Activated CD8-positive, alpha-beta memory T cell treated with anti-CD3 and anti-CD28 coated beads for 4 hours (primary cell): Measurements from ENCODE around the gene DPP4.
"Not testable (repeated sequence)": the region's sequence is repeated elsewhere in the genome, so short reads cannot be mapped to it uniquely, and the experiment has no call there.

Experiments used
- DNase-seq, 2 donors: peaks; one replicate each; pipeline ENCODE4 v3.0.0-alpha.2; 2020; ENCODE audit warnings: low read depth in 2 of 2

Gene DPP4

DNA sequence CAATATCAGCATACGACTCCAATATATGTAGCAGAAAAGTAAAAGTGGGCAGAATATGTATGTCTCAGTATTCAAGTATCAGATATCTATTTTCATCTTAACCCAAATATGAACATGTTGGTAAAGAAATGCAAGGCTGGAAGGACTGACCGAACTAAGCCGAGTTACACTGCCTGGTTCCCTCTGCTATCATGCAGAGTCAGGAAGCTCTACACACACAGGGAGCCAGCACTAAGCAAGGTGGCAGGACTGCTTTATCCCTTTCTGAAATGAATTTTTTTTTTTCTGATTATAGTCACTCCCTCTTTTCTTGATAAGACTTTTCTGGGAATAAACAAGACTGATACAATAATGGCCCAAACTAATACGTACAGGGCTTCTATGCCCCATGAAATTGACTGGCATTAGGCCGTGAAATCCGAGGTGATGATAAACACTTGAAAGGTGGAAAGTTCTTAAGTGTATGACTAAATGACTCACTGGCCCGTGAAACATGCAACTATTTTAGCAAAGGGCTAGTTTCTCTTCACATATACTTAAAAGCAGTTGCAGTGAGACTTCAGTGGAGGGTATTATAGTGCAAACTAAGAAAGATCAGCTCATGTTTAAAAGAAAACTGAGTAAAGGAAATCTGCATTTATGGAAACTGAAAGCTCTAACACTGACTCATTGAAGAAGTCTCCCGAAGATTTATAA lies 14.9 kb downstream of the DPP4 start:
- no peak for DNase-seq

DNA sequence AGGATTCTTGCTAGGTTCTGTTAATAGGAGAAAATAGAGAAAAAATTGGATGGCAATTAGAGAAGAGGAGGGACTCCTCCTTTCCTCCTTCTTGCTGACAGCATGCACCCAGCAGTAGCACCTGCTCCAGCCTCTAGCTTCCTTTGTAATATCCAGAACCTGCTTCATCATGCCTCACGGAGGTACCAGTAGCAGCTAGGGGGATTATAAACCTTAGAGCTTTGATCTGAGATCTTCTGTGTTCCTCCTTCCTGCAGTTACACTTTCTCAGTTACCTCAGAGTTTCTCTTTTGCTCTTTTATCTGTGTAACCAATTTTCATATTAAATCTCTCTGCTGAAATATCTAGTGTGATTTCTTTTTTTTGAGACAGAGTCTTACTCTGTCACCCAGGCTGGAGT lies 16.6 kb downstream of the DPP4 start:
- DNase-seq = no peak

DNA sequence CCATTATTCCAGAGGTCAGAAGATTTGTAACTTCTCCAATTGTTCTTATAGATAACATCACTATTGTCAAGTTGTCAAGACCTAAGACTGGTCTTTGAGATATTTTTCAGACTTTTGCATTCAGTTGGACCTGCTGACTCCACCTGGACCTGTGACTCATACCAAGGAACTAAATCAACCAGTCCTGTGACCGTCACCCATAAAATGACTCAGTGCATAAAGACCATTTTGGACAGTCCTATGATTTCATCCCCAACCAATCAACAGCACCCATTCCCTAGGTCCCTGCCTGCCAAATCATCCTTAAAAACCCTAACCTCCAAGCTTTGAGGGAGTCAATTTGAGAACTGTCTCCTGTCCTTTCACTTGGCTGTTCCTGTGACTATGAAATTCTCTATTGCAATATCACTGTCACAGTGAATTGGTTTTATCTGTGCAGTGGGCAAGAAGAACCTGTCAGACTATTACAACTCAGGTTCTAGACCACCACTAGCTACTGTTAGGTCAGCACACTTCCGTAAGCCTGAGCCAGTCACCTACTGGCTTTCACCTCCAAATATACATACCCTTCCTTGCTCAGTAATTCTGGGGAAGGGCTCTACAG lies 17.1 kb downstream of the DPP4 start:
- no peak for DNase-seq

DNA sequence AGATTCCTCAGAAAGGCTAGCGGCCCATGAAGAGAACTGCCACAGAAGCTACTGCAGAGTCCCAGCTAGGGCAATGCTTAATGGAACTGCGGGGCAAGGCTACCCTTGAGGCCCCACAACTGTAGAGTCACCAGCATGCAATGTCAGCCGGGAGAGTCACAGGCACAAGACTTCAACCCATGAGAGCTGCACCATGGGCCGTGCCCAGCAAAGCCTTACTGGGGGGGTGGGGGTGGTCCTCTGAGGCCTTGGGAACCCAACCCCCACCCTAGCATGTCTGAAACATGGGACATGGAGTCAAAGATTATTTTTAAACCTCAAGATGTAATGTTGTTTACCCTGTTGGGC lies 20.2 kb downstream of the DPP4 start:
- no peak for DNase-seq

DNA sequence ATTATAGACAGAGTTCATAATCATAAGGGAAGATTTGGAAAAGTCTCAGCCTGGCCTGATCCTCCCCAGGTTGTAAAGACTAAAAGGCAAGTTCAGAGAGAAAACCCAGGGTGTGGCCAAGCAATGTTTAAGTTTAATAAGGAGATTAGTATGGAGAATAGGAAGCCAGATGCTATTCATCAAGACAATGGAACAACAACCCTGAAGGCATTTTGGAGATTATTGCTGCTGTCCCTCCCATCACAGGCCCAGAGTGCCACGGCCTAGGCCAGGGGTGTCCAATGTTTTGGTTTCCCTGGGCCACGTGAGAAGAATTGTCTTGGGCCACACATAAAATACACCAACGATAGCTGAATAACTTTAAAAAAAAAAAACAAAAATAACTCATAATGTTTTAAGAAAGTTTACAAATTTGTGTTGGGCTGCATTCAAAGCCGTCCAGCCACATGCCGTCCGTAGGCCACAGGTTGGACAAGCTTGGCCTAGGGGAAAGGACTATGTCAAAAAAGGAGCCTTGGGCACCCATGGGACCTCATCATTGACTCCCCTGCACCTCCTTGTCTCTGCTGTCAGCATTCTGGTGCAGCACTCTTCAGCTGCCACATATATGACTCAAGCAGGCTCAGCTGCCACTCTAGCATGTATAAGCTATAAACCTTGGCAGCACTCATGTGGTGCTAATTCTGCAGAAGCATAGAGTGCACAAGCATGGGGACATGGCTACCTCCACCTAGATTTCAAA lies 20.8 kb downstream of the DPP4 start:
- no peak for DNase-seq

DNA sequence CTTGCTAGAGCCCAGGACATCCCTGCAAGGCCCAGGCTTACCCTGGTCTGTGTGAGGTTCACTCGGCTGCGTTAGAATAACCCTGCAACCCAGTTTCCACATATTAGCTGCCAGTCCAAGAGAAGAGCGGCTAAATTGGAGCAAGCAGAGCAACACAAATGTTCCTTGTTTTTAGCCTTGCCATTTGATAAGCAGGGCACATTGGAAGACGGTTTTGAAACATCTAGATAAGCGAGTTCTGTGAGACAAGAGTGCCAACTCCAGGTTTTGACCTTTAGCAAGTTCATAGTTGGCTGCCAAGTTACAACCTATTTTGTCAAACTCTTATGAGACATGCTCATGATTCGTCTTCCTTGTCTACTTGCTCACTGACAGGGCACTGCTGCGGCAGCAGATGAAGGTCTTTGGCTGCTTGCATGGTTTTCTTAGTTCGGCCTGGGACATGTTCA lies 23.5 kb downstream of the DPP4 start:
- DNase-seq = no peak

DNA sequence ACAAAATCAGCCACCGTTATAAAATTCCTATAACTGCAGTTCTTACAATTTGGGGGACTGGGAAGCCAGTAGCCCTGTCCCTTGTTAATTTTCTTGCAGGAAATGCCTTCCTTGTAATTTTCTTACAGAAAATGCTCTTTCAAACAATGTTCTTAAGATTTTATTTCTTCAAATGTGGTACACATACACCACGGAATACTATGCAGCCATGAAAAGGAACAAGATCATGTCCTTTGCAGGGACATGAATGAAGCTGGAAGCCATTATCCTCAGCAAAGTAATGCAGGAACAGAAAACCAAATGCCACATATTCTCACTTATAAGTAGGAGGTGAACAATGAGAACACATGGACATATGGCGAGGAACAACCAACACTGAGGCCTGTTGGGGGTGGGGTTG lies 24.9 kb downstream of the DPP4 start:
- not testable (repeated sequence) for DNase-seq

DNA sequence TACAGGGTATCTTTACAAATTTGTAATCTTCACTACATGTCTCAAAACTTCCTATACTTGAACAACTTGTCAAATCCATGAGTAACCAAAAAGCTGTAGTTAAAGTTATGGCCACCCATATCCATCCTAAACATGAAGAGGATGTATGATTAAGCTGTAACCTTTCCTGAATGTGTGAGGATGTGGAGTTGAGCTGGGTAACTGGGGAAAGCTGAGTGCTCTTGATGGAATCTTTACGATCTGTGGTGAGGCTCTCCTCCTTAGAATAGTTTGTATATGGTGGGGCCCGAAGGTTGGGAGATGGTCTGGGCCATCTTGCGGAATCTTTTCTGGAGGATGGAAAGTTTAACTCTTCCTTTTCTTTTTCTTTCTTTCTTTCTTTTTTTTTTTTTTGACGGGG lies 29.4 kb downstream of the DPP4 start:
- DNase-seq = no peak

DNA sequence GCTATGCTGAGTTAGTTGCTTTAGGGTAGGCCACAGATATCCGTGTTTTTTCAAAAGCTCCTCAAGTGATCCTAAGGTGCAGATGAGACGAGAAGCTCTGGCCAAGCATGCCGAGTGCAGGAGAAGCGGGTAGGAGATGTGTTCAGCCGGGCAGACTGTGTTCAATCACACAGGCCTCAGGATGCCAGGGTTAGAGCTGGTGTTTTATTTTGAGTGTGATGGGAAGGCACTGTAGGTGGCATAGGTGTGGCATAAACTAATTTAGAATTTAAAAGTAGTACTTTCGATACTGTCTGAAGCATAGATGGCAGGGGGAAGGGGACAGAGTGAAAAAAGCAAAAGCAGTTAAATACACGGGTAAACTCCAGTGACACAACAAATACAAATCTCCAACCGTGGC lies 30.9 kb downstream of the DPP4 start:
- DNase-seq = no peak

DNA sequence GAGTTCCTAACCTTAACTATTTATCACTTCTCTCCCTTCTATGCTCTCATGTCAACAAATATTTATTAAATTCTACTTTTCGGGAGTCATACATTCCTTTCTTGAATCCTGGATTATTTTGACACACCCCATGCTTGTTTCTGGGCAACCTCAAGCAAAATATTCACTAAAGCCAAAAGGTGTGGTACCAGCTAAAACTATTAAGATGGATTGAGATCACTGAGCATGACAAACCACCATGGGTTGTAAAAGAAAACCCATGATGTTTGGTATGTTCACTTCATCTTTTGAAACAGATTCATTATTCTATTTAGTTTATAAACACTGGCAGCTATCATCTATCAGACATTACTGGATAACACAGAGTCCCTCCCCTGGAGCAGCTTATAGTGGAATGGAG lies 32.5 kb downstream of the DPP4 start:
- DNase-seq = no peak

DNA sequence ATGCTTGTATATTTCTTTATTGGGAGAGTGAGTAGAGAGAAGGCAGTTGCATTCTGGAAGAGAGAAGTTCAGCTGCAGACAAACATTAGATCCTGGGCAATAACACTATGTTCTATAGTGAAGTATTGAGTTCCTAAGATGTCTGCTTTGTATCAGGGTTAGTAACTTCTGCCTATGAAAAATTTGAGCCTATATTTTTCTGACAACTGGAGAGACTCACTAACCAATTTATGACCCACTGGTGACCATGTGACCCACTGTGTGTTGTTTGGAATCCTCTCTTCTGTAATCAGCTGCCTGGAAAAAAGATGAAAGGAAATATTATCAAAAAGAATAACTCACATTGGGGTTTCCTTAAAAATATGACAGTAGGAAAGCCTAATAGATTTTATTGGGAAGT lies 35.3 kb downstream of the DPP4 start:
- DNase-seq = no peak

DNA sequence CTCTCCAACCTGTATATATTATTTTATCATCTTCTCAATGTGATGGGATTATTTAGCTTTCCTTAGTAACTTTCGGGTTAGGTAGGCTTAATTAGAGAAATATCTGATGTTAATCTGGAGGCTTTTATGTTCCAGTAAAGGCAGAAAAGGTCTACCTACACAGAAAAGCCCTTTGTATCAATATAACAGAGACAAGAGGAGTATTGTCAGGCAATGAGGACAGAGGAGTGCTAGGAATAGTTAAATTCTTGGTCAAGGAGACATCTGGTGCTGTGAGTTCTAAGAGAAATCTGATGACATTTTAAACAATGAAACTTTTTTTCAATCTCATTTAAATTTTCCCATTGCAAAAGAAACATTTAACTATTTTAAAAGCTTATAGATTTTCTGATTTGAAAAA lies 36.1 kb downstream of the DPP4 start:
- DNase-seq = no peak

DNA sequence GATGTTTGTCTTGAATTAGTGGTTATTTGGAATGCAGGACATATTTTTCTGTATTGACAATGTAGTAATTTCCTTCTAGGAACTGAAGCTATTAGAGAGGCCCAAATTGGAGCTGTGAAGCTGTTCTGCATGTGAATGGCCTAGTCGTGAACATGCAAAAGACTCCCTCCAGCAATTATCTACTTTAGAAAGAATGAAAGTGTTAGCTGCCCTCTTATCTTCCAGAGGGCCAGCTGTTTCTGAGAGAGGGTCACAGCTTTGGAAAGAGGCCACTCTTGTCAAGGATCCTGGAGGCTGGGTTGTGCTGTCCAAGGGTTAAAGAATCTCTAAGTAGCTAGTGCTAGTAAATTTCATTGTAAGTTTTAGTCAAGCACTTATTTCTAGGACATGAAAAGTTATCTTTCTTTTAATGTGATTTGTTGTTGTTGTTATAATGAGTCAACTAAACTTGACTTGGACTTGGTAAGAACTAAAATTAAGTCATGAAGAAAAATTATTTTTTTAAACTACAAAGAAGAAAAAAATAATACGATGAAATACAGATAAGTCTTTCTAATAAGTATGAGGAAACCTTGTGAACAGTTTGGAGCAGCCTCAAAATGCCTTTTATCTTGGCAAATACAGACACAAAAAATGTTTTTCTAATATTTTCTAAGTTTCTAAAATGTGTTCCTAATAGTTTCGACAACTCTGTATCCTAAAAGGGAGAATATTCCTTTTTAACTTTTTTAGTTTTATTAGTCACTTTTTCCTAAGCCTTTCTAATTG lies 36.8 kb downstream of the DPP4 start:
- no peak for DNase-seq

DNA sequence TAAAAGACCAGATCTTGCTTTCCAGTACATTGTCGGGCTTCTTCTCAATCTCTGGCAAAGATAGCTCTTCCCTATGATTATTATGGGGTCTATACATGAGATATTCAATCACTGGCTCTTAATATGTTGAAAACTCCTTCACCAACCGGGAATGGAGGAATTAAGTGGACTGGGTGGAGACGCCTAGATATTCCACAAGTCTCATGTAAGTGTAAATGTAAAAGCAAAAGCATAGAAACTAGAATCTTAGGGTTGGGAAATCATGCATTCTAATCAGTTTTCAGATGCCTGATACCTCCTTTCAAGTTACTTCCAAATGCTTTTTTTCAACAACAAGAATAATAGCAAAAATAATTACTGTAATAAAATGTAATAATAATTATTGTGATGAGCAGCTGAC lies 38.0 kb downstream of the DPP4 start:
- DNase-seq = no peak

DNA sequence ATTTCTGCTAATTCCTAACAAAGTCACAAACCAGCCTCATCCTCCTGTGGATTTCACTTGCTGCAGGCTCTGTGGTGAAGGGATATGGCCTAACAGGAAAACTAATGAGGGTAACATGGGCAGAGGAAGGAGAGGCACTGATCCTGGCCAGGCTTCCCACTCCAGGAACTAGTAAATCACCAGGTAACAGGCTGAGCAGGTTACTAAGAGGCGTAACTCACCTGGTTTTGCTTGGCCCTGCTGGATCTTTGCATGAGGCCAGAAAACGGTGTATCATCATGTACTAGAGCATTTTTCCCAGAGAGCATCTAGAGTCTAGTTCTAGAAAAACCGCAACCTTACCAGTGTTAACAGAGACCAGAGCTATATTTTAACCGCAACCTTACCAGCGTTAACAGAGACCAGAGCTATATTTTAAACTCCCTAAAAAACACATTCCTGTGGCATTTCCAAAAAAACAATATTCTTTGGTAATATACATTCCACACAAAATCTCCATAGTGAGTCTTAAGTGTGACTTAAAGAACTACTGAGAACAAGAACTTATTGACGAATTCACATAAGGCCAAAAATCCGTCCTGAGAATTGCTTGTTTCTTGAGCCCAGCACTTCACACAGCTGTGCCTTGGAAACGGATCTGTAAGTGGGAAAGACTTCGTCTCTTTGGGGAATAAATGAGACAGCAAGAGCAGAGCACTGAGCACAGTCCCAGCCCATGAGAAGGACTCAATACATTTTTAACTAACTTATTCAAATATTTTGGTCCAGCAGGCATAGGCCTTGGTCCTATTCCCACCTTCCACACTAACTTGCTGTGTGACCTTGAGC lies 43.4 kb downstream of the DPP4 start:
- no peak for DNase-seq

DNA sequence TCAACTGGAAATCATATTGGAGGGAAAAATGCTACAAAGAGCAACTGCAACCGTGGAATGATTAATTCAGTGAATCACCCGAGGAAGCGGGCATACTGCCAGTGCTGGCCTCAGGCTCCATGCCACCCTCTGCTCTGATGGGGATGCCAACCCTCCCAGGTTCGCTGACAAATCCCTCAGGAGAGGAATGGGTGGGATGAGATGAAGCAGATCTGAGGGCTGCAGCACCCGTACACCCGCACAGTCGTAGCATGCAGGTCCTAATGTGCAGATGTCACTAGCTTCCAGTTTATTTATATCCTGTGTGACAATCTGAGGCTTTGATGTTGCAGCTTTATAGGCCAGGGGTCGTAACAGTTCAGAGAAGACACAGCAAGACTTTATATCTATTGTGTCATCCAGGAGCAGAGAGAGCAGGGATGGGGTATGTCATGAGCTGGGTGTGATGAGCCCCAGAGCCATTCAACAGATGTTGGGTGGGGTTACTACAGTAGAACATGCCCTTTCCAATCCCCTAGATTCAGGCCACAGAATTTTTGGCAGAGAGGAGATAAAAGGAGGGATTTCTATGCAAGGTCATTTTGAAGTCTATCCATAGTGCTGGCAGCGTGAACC lies 44.6 kb downstream of the DPP4 start:
- no peak for DNase-seq

DNA sequence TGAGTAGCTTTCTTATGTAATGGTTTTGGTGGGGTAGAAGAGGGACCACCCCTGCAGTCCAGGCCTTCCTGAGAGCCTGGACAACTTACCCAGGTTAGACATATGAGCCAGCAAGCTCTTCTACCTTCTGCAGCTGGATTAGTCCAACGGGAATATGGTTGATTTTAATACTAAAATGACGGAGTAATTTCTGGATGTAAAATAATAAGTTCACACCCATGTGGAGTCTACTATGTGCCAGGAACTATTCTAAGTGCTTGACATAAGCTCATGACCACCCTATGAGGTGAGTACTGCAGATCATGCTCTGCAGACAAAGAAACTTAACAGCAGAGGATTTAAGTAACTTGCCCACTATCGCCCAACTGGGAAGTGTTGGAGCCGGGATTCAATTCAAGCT lies 45.5 kb downstream of the DPP4 start:
- no peak for DNase-seq

DNA sequence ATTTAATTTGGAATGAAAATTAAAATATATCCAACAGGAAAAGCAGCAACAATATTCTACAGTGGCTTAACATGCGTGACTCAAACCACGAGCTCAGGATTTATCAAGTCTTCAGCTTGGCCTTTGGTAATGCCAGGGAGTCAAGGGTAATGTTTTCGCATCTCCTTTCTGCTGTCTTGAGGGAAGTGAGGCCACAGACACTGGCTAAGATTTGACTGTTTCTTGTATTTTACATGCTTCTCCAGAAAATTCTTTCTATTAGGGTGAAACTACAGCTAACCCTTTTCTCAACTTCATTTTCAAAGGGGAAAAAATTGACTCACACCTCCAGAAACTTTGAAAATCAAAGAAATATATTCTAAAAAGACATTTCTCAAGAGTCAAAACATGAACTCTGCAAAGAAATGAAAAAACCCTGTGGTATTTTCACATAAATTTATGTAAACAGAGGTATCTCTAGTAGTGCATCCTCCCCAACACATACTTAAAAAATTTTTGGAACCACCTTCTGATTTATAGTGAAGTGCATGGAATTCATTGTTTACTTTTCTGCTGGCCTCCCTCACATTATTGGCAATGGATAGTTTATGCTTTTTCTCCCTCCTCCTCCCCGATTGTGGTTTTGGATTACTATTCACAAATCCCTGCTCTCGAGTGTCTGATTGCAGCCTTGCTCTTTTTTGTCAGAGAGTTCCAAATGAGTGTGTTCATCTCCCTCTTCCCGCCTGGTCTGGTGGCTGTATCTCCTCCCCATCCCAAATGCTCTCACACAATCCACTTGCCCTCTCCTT lies 48.7 kb downstream of the DPP4 start:
- DNase-seq = no peak

DNA sequence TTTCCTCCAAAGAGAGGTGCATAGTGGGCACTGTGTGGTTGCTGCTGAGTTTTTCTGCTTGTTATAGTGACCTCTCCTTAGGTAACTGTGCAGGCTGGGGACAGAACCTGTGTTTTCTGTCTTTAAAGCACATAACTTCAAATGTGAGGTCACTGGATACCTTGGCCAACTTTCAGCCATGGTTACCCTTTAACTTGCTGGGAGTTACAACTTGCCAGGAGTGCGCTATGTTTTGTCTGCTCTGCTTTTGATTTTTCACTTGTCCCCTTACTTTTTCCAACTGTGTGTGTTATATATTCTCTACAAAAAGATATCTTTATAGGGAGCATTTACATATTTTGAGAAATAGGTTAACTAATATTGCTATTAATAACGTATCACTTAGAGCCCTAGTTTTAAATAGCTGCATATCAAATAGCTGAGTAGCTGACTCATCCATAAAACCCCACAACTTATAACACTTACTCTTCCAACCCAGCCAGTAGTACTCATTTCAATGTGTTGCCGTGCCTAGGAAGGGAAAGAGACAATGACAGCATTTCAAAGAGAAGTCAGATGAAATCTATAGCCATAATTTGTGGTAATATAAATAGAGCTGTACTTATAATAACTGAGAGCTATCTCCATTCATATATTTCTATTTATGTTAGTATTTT lies 51.6 kb downstream of the DPP4 start:
- DNase-seq = no peak

DNA sequence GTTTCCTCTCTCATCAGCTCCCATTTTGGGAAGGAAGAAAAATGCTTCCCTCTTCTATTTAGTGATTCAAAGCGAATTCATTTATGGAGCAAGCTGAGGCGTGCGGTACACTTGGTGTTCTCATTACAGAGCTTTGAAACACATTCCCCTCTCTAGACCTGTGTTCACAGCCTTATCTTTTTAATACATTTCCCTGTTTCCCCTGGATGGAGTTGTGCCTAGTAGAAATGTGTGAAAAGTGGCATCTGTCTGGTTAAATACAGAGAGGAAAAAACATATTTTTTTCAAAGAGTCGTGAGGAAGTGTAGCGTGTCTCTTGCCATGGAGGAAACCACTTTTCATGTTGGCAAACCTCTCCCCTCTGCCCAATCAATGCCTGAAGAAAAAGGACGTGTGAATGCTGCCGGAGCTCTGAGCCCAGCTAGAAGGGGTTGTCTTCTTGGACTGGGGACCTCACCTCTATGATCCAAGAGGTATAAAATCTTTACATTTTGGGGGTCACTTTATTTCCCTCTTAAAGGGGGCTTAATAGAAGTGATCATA lies 52.4 kb downstream of the DPP4 start:
- DNase-seq = no peak
